ENCODE results near the gene CLIP3.

CLIP3 gene

DNA sequence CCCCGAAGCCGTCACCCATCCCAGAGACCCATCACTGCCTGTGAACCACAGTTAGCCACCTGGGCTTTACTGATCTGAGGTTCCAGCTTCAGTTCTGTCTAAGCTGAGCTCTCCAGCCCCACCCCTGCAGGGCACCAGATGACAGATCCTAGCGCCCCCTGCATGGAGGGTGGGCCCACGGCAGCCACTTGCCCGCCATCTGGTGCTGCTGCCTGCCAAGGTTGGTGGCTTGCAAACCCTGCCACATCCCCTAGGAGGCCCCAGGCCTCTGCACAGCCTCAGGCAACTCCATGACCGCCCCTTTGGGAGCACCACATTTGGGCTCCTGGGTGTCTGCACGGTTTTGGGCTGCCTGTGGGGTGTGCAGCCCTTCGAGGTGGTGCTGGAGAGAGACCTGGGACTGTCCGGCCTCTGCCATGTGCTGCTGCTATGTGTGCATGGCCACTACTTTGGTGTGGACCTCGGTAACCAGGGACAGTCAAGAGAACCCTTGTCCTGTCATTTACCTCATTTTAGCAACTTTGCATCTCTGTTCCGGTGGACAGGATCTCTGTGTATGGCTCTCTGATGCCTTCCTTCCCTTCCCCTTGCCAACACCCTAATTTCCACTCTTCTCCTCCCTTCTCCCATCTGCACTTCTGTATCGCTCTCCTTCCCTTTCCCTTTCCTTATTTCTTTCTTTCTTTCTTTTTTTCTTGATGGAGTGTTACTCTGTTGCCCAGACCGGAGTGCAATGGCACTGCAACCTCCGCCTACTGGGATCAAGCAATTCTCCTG is 55.0 kb downstream of the CLIP3 start:
- no peak for DNase-seq (ENCODE audit: low spot score)

DNA sequence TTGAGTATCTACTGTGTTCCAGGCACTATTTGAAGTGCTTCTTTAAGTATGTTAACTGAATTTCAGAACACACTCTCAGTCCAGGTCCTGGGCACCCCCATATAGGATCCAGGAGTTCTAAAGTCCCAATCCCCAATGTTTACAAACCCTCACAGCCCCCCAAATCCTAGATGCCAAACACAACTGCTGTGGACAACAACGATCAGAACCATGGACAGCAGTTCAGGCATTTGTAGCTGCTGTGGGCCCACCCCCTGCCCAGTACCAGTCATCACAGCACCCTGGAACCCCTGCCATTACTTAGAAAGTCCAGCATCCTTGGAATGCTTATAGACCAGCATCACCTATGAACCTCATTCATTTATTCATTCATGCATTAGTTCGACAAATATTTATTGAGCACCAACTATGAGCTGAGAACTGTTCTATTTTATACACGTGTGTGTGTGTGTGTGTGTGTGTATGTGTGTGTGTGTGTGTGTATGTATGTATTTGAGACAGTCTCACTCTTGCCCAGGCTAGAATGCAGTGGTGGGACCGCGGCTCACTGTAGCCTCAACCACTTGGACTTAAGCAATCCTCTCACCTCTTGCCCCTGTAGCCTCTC is 57.0 kb downstream of the CLIP3 start:
- no peak for DNase-seq (ENCODE audit: low spot score)

DNA sequence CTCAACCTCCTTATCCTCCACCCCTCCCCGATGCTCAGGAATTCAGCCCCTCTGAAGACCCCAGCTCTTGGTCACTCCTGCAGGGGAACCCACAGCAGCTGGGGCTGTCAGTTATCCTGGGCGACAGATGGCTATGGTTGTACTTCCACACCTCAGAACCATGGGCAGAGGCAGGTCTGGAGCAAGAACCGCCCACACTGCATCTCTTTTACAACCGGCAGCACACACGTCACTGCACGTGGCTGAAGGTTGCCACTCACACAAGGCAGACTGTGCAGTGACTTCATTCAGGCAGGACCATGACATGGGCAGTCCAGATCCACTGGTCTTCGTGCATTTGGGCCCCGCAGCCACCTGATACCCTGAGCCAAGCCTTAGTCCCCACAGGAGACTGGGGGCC is 59.2 kb downstream of the CLIP3 start:
- no peak for DNase-seq (ENCODE audit: low spot score)

DNA sequence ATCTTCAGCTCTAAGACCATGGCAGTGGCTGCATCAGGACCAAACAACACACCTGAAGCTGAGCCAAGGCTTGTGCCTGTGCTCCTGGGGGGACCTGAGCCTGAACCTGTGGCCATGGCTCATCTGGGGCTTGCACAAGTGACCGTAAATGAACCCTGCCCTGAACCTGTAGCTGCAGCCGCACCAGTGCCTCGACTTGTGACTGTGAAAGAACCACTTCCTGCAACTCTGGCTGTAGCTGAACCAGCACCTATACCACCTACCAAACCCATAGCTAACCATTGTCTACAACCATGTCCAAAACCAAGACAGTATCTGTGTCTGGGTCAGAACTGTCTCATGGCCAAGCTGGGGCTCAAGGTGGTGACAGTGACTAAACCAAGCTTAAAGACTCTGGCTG is 65.9 kb downstream of the CLIP3 start:
- DNase-seq (ENCODE audit: low spot score), result no peak

Measured in hematopoietic multipotent progenitor cell treated with erythropoietin and hydrocortisone succinate and interleukin-3 and kit ligand, for 15 days (in vitro differentiated cells).